ENCODE data around the gene OR6B1. TPM values are rescaled to one million over a fixed set of nuclear protein-coding genes. Genes with fewer than 3 reads are reported as not detected.

The OR6B1 gene
- not detected in 2 replicates for total RNA-seq

GRCh38 chr7:144000020-144000419 is at the start of gene OR6B1:
OR6B1 (plus strand) TSS chr7:144000320; CDS start chr7:144003997, 3,677 bp downstream.

DNA sequence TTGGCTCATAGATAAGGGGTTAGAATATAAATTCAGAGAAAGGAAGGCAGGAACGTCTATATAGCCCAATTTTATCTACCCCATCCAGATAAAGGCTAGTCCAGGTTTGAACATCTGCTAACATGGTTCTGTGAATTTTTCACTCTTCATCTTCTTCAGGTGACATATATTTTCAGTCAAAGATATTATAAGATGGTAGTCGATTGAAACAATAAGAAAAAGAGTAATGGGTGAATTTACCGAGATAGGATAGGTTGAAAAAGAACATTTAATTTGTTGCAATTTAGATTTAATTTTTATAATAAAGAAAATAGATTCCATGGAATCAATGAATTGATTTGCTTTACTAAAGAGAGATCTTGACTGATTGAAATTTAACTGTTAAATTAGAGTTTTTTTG is 45.6 kb upstream of the OR6B1 start, which contains the start of gene OR2F1:
OR2F1 (plus strand) TSS at position 301 of the 400 bp plus-strand sequence. CDS start 5,127 bp downstream, outside the sequence.

DNA sequence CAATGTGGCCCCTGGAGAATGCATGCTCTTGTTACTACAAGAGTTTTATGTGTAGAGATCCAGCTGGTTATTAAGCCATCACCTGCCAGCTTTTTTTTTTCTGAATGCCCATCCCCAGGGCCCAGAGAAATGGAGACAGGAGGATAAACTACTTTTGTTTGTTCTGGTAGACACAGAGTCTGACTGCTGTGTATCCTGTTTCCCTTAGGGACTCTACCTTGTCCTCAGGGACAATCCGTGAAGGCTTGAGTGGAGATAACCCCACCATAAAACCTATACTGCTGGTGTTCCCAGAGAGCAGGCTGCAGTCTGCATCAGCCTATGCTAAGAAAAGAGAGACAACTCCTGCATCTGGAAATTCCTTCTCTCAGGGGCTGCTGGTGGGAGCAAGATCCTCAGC is 48.5 kb downstream of the OR6B1 start, which contains the start of gene OR2A5:
OR2A5 (plus strand) TSS at position 301 of the 400 bp plus-strand sequence. CDS start 1,454 bp downstream, outside the sequence.

Other genes with a start within 250 kb of the OR6B1 start
- 0.65 and 0.76 TPM in 2 replicates for gene CTAGE6, start 242.6 kb upstream of the OR6B1 start, total RNA-seq
- 52.6 and 53.1 TPM in 2 replicates for gene TCAF1, start 98.1 kb upstream of the OR6B1 start, total RNA-seq
- not detected in 2 replicates for gene OR2F2, start 65.1 kb upstream of the OR6B1 start, total RNA-seq
- gene OR2F1, start 45.5 kb upstream of the OR6B1 start, total RNA-seq = not detected in 2 replicates
- not detected in 2 replicates for gene OR2A5, start 48.6 kb downstream of the OR6B1 start, total RNA-seq
- not detected in 2 replicates for gene OR2A25, start 69.5 kb downstream of the OR6B1 start, total RNA-seq
- gene OR2A12, start 86.0 kb downstream of the OR6B1 start, total RNA-seq = not detected in 2 replicates
- gene OR2A2, start 109.3 kb downstream of the OR6B1 start, total RNA-seq = not detected in 2 replicates
- not detected in 2 replicates for gene OR2A14, start 122.9 kb downstream of the OR6B1 start, total RNA-seq
- 0.29 TPM in 1 of 2 replicates, not detected in the other for gene CTAGE4, start 183.1 kb downstream of the OR6B1 start, total RNA-seq
- gene ARHGEF35, start 195.5 kb downstream of the OR6B1 start, total RNA-seq = under 0.01 and 0.19 TPM in 2 replicates
- gene OR2A42, start 239.3 kb downstream of the OR6B1 start, total RNA-seq = not detected in 2 replicates